T-cell (primary cell): ENCODE measurements around the gene ZNF275. TPM values are rescaled to one million over a fixed set of nuclear protein-coding genes. Genes with fewer than 3 reads are reported as not detected.

Experiments
- ATAC-seq, 4 experiments: fragments of 200-7000 bp in 3 of 4; fragments of 150-1000 bp in 1 of 4; cut with Tn5 transposase; replicated peaks in 1 of 4; 1 replicate in 3 of 4; 2 replicates in 1 of 4; pipeline ENCODE4 v1.10.0; 2021; ENCODE audit warnings: moderate library complexity in 3 of 4, mild to moderate bottlenecking in 2 of 4, moderate number of reproducible peaks in 1 of 4
- CTCF ChIA-PET, 2 donors: fragments of 300-600 bp; sonication (Branson Sonifier 250); formaldehyde crosslinking; loops; one replicate each; lab custom pipeline; 2022; ENCODE audit warnings: antibody characterized with exemption in 2 of 2; lab: Charles Lee
- POLR2A ChIA-PET, 2 donors: fragments of 300-600 bp; sonication (Branson Sonifier 250); formaldehyde crosslinking; loops; one replicate each; lab custom pipeline; 2022; ENCODE audit warnings: antibody characterized with exemption in 2 of 2; lab: Charles Lee
- DNase-seq, 35 experiments: peaks; one replicate each; pipeline versions ENCODE4 v3.0.0 to v3.0.0-alpha.2; 2013 to 2023
- H3K27ac ChIP-seq: one replicate; pipeline ENCODE4 v1.5.1; 2013; ENCODE audit warnings: low read length
- H3K27me3 ChIP-seq, 2 experiments: replicated peaks in 1 of 2; 1 replicate in 1 of 2; 2 replicates in 1 of 2; pipeline versions ENCODE4 v1.6.1 to v1.7.0; 2013; ENCODE audit warnings: low read length in 1 of 2, mixed read lengths in 1 of 2; ENCODE audit not compliant: control insufficient read depth in 2 of 2, insufficient read depth in 2 of 2; ENCODE audit errors: extremely low read depth in 1 of 2
- H3K36me3 ChIP-seq, 2 donors: 1 replicate in 1 of 2; 2 replicates in 1 of 2; pipeline versions ENCODE4 v1.6.1 to v1.7.0; 2013; ENCODE audit warnings: low read length in 1 of 2; ENCODE audit not compliant: control insufficient read depth in 2 of 2, insufficient read depth in 1 of 2; ENCODE audit errors: extremely low read depth in 1 of 2
- H3K4me1 ChIP-seq, 2 experiments: 1 replicate in 1 of 2; 2 replicates in 1 of 2; pipeline versions ENCODE4 v1.6.1 to v1.7.0; 2013; ENCODE audit warnings: low read length in 2 of 2, mixed read lengths in 1 of 2; ENCODE audit not compliant: insufficient read depth in 2 of 2, control insufficient read depth in 1 of 2; ENCODE audit errors: extremely low read depth in 1 of 2
- H3K4me3 ChIP-seq, 2 donors: 1 replicate in 1 of 2; 2 replicates in 1 of 2; pipeline versions ENCODE4 v1.5.1 to v1.7.0; 2013; ENCODE audit warnings: mild to moderate bottlenecking in 2 of 2, low read length in 1 of 2, moderate library complexity in 1 of 2; ENCODE audit not compliant: control insufficient read depth in 1 of 2; ENCODE audit errors: extremely low read depth in 1 of 2
- H3K9me3 ChIP-seq: 2 replicates; pipeline ENCODE4 v1.7.0; 2013
- H3K27ac Mint-ChIP-seq, 2 donors: one replicate each; pipeline ENCODE4 v1.8.0; 2020 to 2021; ENCODE audit warnings: mild to moderate bottlenecking in 2 of 2, mixed read lengths in 2 of 2
- H3K27me3 Mint-ChIP-seq, 2 donors: one replicate each; pipeline ENCODE4 v1.8.0; 2021 to 2022; ENCODE audit warnings: mixed read lengths in 2 of 2
- H3K36me3 Mint-ChIP-seq: one replicate; pipeline ENCODE4 v1.8.0; 2021; ENCODE audit warnings: mixed read lengths
- H3K4me1 Mint-ChIP-seq, 3 donors: one replicate each; pipeline ENCODE4 v1.8.0; 2020 to 2022; ENCODE audit warnings: mixed read lengths in 3 of 3, mild to moderate bottlenecking in 1 of 3
- H3K4me3 Mint-ChIP-seq, 3 donors: one replicate each; pipeline ENCODE4 v1.8.0; 2020 to 2022; ENCODE audit warnings: mild to moderate bottlenecking in 3 of 3, mixed read lengths in 3 of 3, moderate library complexity in 3 of 3
- H3K9me3 Mint-ChIP-seq, 3 donors: one replicate each; pipeline ENCODE4 v1.8.0; 2020 to 2022; ENCODE audit warnings: mixed read lengths in 3 of 3
- WGBS: methylation state at CpG from one replicate; pipeline ENCODE4 v1.1.5; 2013; ENCODE audit warnings: missing lambda C conversion rate; ENCODE audit not compliant: insufficient coverage; 5-methylcytosine and 5-hydroxymethylcytosine counted together
- total RNA-seq, 35 experiments: library from RNA in 6 of 35; stranded (reverse) in 6 of 35; fragments of 120-200 nt in 1 of 35; gene quantifications; one replicate each; pipeline versions ENCODE4 v1.2.1 to v1.2.4 and lab custom pipeline; 2013 to 2026

ZNF275 gene
- total RNA-seq, 5 donors from 2014 or later (not counting 1 experiment from before 2014, with no cell fraction given): 14.4 to 17.6 (median 17.0) TPM

DNA sequence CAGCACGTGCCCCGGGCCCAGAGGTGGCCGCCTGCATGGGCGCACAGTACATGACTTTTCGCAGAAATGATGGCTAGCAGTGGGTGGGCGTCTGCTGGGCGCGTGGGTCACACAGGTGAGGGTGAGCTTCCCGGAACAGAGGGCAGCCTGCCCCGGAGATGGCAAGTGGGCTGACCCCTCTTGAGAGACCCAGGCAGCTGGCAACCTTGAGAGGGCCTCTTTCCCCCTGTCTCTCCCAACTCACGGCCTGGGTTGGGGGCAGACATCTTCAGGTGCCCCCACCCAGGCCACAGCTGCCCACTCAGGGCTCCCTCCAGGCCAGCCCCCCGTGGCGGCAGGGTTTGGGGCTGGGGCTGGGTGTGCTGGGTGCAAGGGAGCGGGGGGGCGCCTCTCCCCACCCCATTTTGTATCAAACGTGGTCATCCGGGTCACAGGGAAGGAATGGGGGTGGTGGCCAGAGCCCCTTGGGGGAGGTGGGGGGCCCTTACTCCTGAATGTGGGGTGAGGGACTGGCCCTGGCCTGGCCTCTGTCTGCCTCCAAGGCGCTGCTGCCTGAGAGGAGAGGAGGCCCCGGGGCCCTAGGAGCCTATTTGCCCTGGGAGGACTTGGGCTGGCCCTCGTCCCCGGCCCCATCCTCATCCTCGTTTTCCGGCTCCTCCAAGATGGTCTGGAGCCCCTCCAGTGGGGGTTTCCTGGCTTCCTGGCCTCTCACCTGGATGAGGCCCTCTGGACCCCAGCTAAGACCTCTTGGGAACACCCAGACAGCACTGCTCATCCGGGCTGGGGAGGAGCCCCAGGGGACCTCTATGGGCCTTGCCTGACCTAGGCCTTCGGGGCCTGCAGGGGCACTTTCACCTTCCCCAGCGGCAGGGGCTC lies 62.6 kb downstream of the ZNF275 start:
- Histone ChIP-seq H3K27me3 (peaks cover 0 to 3% of the 10 kb centered on the region in 2 experiments), H3K4me1 (peaks cover 0 to 3% of the 10 kb centered on the region in 2 experiments), H3K9me3 (no peaks in the 10 kb centered on the region), H3K4me3 (no peak overlapping the region), H3K27ac (no peak overlapping the region), H3K36me3 (no peaks in the 10 kb centered on the region)
- Mint-ChIP-seq H3K36me3 (no peaks in the 10 kb centered on the region), H3K4me3 (no peak overlapping the region), H3K9me3 (no peaks in the 10 kb centered on the region), H3K4me1 (peaks cover 0 to 3% (median 0%) of the 10 kb centered on the region in 3 donors), H3K27ac (no peak overlapping the region), H3K27me3 (peaks cover 0 to 11% of the 10 kb centered on the region in 2 donors)
- DNase-seq (no peak), ATAC-seq (peak in 1 of 4 experiments; percentile 32)
- WGBS: 80% methylated on average over 4 of the region's 26 CpGs
- ChIA-PET CTCF (no interaction called here), POLR2A (no interaction called here)

GRCh38 chrX:153397256-153397960 lies 63.5 kb downstream of the ZNF275 start:
- ATAC-seq (no peak), DNase-seq (no peak)
- Histone ChIP-seq H3K4me3 (no peak overlapping the region), H3K4me1 (peaks cover 0 to 3% of the 10 kb centered on the region in 2 experiments), H3K27me3 (peaks cover 0 to 3% of the 10 kb centered on the region in 2 experiments), H3K9me3 (no peaks in the 10 kb centered on the region), H3K27ac (no peak overlapping the region), H3K36me3 (no peaks in the 10 kb centered on the region)
- no peak overlapping the region for H3K27ac Mint-ChIP-seq
- POLR2A ChIA-PET: no interaction called here
- no peak overlapping the region for H3K4me3 Mint-ChIP-seq
- H3K9me3 Mint-ChIP-seq: no peaks in the 10 kb centered on the region
- peaks cover 0 to 11% of the 10 kb centered on the region in 2 donors for H3K27me3 Mint-ChIP-seq
- peaks cover 0 to 3% (median 0%) of the 10 kb centered on the region in 3 donors for H3K4me1 Mint-ChIP-seq
- no peaks in the 10 kb centered on the region for H3K36me3 Mint-ChIP-seq
- CTCF ChIA-PET: no interaction called here
- WGBS: 91% methylated on average over 20 of the region's 27 CpGs

- ChIA-PET POLR2A (interaction anchor here in 1 of 2 donors (0.7 kb wide), 1 partner anchor 11 kb away, joined by 7 read pairs; no protein-coding TSS in a partner anchor), CTCF (interaction anchor here in 1 of 2 donors (0.5 kb wide), 1 partner anchor 258 kb away, joined by 4 read pairs; no protein-coding TSS in a partner anchor)
- no peak overlapping the region for H3K4me3 ChIP-seq
- H3K9me3 ChIP-seq: no peaks in the 10 kb centered on the region
- ATAC-seq (no peak), DNase-seq (no peak)
- H3K4me1 ChIP-seq: peaks cover 0 to 3% of the 10 kb centered on the region in 2 experiments
- WGBS: 97% methylated on average over 5 of the region's 17 CpGs
- H3K4me3 Mint-ChIP-seq: no peak overlapping the region
- peaks cover 0 to 3% (median 0%) of the 10 kb centered on the region in 3 donors for H3K4me1 Mint-ChIP-seq
- H3K36me3 Mint-ChIP-seq: no peaks in the 10 kb centered on the region
- no peaks in the 10 kb centered on the region for H3K36me3 ChIP-seq
- no peaks in the 10 kb centered on the region for H3K9me3 Mint-ChIP-seq
- H3K27me3 Mint-ChIP-seq: peaks cover 0 to 11% of the 10 kb centered on the region in 2 donors
- H3K27ac Mint-ChIP-seq: no peak overlapping the region
- no peak overlapping the region for H3K27ac ChIP-seq
- peaks cover 0 to 3% of the 10 kb centered on the region in 2 experiments for H3K27me3 ChIP-seq
These were observed 64.5 kb downstream of the ZNF275 start for GRCh38 chrX:153398275-153398960.

DNA sequence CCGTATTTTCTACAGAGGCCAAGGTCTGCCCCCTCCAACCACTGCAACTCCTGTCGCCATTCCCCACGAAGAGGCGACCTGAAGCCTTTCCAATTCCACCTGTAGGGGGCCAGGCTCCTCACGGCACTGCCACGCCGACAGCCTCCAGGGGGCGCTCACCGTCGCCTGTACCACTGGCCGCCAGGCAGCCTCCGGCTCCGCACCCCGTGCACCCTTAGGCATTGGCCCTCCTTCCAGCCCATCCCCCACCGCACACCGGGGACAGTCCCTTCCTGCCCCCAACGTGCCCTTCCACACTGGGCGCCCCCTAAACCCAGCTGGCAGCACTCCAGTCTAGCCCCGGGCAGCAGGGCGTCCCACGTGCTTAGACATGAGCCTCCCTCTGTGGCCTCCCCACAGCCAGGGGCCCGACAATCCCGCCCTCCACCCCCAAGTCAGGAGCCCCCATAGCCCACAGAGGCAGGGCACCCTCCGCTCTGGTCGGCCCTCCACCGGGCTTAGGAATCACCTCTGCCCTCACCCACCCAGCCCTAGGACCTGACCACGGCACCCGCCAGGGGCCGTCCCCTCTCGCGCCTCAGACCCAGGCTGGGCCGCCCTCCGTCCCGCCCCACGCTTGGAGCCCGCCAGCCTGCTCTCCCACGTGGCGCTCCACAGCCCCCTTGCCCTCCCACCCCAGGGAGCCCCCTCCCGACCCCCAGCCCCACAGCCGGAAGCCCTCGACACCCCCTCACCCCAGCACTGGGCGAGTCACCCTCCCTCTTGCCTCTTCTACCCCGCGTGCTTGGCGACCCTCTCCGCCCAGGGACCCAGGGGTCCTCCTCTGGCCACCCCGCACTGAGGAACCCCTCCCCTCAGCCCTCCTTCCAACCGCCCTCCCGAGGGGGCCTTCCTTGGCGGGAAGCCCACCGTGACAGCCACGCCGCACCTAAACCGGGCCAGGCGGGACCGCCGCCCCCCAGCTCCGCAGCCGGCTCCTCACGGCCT lies 66.5 kb downstream of the ZNF275 start:
- H3K9me3 ChIP-seq: no peaks in the 10 kb centered on the region
- no peak overlapping the region for H3K4me3 Mint-ChIP-seq
- H3K27me3 Mint-ChIP-seq: peaks cover 0 to 14% of the 10 kb centered on the region in 2 donors
- H3K27ac Mint-ChIP-seq: no peak overlapping the region
- peak in 3 of 4 experiments; percentile 34 to 60 (median 48) for ATAC-seq
- WGBS: 64% methylated on average over 29 of the region's 60 CpGs
- POLR2A ChIA-PET: no interaction called here
- no peak overlapping the region for H3K27ac ChIP-seq
- peak in 28 of 35 experiments; percentile 10 to 70 (median 37) for DNase-seq
- CTCF ChIA-PET: no interaction called here
- no peak overlapping the region for H3K4me3 ChIP-seq
- peaks cover 0 to 3% of the 10 kb centered on the region in 2 experiments for H3K4me1 ChIP-seq
- peaks cover 0 to 1% (median 0%) of the 10 kb centered on the region in 3 donors for H3K4me1 Mint-ChIP-seq
- peaks cover 0 to 3% of the 10 kb centered on the region in 2 experiments for H3K27me3 ChIP-seq
- no peaks in the 10 kb centered on the region for H3K36me3 ChIP-seq
- H3K9me3 Mint-ChIP-seq: no peaks in the 10 kb centered on the region
- H3K36me3 Mint-ChIP-seq: no peaks in the 10 kb centered on the region

GRCh38 chrX:153401133-153401764 lies 67.3 kb downstream of the ZNF275 start, which contains the start of gene PNMA6E:
PNMA6E (minus strand) TSS chrX:153401350; CDS start chrX:153398849, 2,501 bp downstream.
- Mint-ChIP-seq H3K36me3 (no peaks in the 10 kb centered on the region), H3K9me3 (no peaks in the 10 kb centered on the region), H3K4me1 (no peaks in the 10 kb centered on the region), H3K27me3 (peaks cover 0 to 16% of the 10 kb centered on the region in 2 donors), H3K27ac (no peak within 1 kb of the TSS), H3K4me3 (no peak within 1 kb of the TSS)
- CTCF ChIA-PET: no interaction called here
- POLR2A ChIA-PET: no interaction called here
- 96% methylated on average over 16 of the region's 29 CpGs for WGBS
- DNase-seq (no peak), ATAC-seq (no peak)
- H3K27me3 ChIP-seq: peaks cover 0 to 3% of the 10 kb centered on the region in 2 experiments
- H3K27ac ChIP-seq: no peak within 1 kb of the TSS
- peaks cover 0 to 3% of the 10 kb centered on the region in 2 experiments for H3K4me1 ChIP-seq
- no peaks in the 10 kb centered on the region for H3K36me3 ChIP-seq
- H3K9me3 ChIP-seq: no peaks in the 10 kb centered on the region
- H3K4me3 ChIP-seq: no peak within 1 kb of the TSS
